Measurements from ENCODE around the gene PCBP3.

The PCBP3 gene

GRCh38 chr21:45941717-45942546 lies 298.4 kb downstream of the PCBP3 start:
- Histone ChIP-seq H3K36me3 (ENCODE audit: control insufficient read depth in 1 of 2, insufficient read depth in 2 of 2, low read length in 2 of 2) (no peaks in the 10 kb centered on the region), H3K27me3 (ENCODE audit: control insufficient read depth in 1 of 2, insufficient read depth in 2 of 2, low read length in 2 of 2) (no peaks in the 10 kb centered on the region), H3K9me3 (ENCODE audit: control insufficient read depth in 1 of 2, low read length in 2 of 2) (no peaks in the 10 kb centered on the region), H3K4me3 (ENCODE audit: low read depth in 1 of 2, low read length in 2 of 2) (no peak overlapping the region), H3K9ac (ENCODE audit: low read depth in 1 of 2, low read length in 2 of 2) (no peak overlapping the region), H3K27ac (ENCODE audit: low read depth, low read length) (no peak overlapping the region), H3K4me1 (ENCODE audit: control insufficient read depth in 1 of 2, insufficient read depth in 2 of 2, low read length in 2 of 2) (no peaks in the 10 kb centered on the region)

- Histone ChIP-seq H3K4me3 (ENCODE audit: low read depth in 1 of 2, low read length in 2 of 2) (no peak overlapping the region), H3K27ac (ENCODE audit: low read depth, low read length) (no peak overlapping the region), H3K27me3 (ENCODE audit: control insufficient read depth in 1 of 2, insufficient read depth in 2 of 2, low read length in 2 of 2) (no peaks in the 10 kb centered on the region), H3K36me3 (ENCODE audit: control insufficient read depth in 1 of 2, insufficient read depth in 2 of 2, low read length in 2 of 2) (no peaks in the 10 kb centered on the region), H3K4me1 (ENCODE audit: control insufficient read depth in 1 of 2, insufficient read depth in 2 of 2, low read length in 2 of 2) (no peaks in the 10 kb centered on the region), H3K9me3 (ENCODE audit: control insufficient read depth in 1 of 2, low read length in 2 of 2) (no peaks in the 10 kb centered on the region), H3K9ac (ENCODE audit: low read depth in 1 of 2, low read length in 2 of 2) (no peak overlapping the region)
Measured at GRCh38 chr21:45942755-45943629, 299.5 kb downstream of the PCBP3 start.

- Histone ChIP-seq H3K4me1 (ENCODE audit: control insufficient read depth in 1 of 2, insufficient read depth in 2 of 2, low read length in 2 of 2) (no peaks in the 10 kb centered on the region), H3K9ac (ENCODE audit: low read depth in 1 of 2, low read length in 2 of 2) (no peak overlapping the region), H3K27ac (ENCODE audit: low read depth, low read length) (no peak overlapping the region), H3K27me3 (ENCODE audit: control insufficient read depth in 1 of 2, insufficient read depth in 2 of 2, low read length in 2 of 2) (no peaks in the 10 kb centered on the region), H3K4me3 (ENCODE audit: low read depth in 1 of 2, low read length in 2 of 2) (no peak overlapping the region), H3K9me3 (ENCODE audit: control insufficient read depth in 1 of 2, low read length in 2 of 2) (no peaks in the 10 kb centered on the region), H3K36me3 (ENCODE audit: control insufficient read depth in 1 of 2, insufficient read depth in 2 of 2, low read length in 2 of 2) (no peaks in the 10 kb centered on the region)
Measured at GRCh38 chr21:45943630-45944540, 300.4 kb downstream of the PCBP3 start.

GRCh38 chr21:45944601-45945000 lies 301.1 kb downstream of the PCBP3 start:
- Histone ChIP-seq H3K27ac (ENCODE audit: low read depth, low read length) (no peak overlapping the region), H3K36me3 (ENCODE audit: control insufficient read depth in 1 of 2, insufficient read depth in 2 of 2, low read length in 2 of 2) (no peaks in the 10 kb centered on the region), H3K9me3 (ENCODE audit: control insufficient read depth in 1 of 2, low read length in 2 of 2) (no peaks in the 10 kb centered on the region), H3K9ac (ENCODE audit: low read depth in 1 of 2, low read length in 2 of 2) (no peak overlapping the region), H3K4me3 (ENCODE audit: low read depth in 1 of 2, low read length in 2 of 2) (no peak overlapping the region), H3K4me1 (ENCODE audit: control insufficient read depth in 1 of 2, insufficient read depth in 2 of 2, low read length in 2 of 2) (no peaks in the 10 kb centered on the region), H3K27me3 (ENCODE audit: control insufficient read depth in 1 of 2, insufficient read depth in 2 of 2, low read length in 2 of 2) (no peaks in the 10 kb centered on the region)

GRCh38 chr21:45945066-45945867 lies 301.7 kb downstream of the PCBP3 start:
- Histone ChIP-seq H3K9ac (ENCODE audit: low read depth in 1 of 2, low read length in 2 of 2) (no peak overlapping the region), H3K9me3 (ENCODE audit: control insufficient read depth in 1 of 2, low read length in 2 of 2) (no peaks in the 10 kb centered on the region), H3K36me3 (ENCODE audit: control insufficient read depth in 1 of 2, insufficient read depth in 2 of 2, low read length in 2 of 2) (no peaks in the 10 kb centered on the region), H3K27ac (ENCODE audit: low read depth, low read length) (no peak overlapping the region), H3K27me3 (ENCODE audit: control insufficient read depth in 1 of 2, insufficient read depth in 2 of 2, low read length in 2 of 2) (no peaks in the 10 kb centered on the region), H3K4me3 (ENCODE audit: low read depth in 1 of 2, low read length in 2 of 2) (no peak overlapping the region), H3K4me1 (ENCODE audit: control insufficient read depth in 1 of 2, insufficient read depth in 2 of 2, low read length in 2 of 2) (no peaks in the 10 kb centered on the region)

- no peaks in the 10 kb centered on the region for H3K27me3 ChIP-seq (ENCODE audit: control insufficient read depth in 1 of 2, insufficient read depth in 2 of 2, low read length in 2 of 2)
- H3K27ac ChIP-seq (ENCODE audit: low read depth, low read length) = no peak overlapping the region
- no peaks in the 10 kb centered on the region for H3K9me3 ChIP-seq (ENCODE audit: control insufficient read depth in 1 of 2, low read length in 2 of 2)
- no peak overlapping the region for H3K4me3 ChIP-seq (ENCODE audit: low read depth in 1 of 2, low read length in 2 of 2)
- H3K4me1 ChIP-seq (ENCODE audit: control insufficient read depth in 1 of 2, insufficient read depth in 2 of 2, low read length in 2 of 2) = no peaks in the 10 kb centered on the region
- no peaks in the 10 kb centered on the region for H3K36me3 ChIP-seq (ENCODE audit: control insufficient read depth in 1 of 2, insufficient read depth in 2 of 2, low read length in 2 of 2)
- no peak overlapping the region for H3K9ac ChIP-seq (ENCODE audit: low read depth in 1 of 2, low read length in 2 of 2)
Measured at GRCh38 chr21:45945868-45946210, 302.3 kb downstream of the PCBP3 start.

- Histone ChIP-seq H3K36me3 (ENCODE audit: control insufficient read depth in 1 of 2, insufficient read depth in 2 of 2, low read length in 2 of 2) (no peaks in the 10 kb centered on the region), H3K27me3 (ENCODE audit: control insufficient read depth in 1 of 2, insufficient read depth in 2 of 2, low read length in 2 of 2) (no peaks in the 10 kb centered on the region), H3K4me3 (ENCODE audit: low read depth in 1 of 2, low read length in 2 of 2) (no peak overlapping the region), H3K9me3 (ENCODE audit: control insufficient read depth in 1 of 2, low read length in 2 of 2) (no peaks in the 10 kb centered on the region), H3K4me1 (ENCODE audit: control insufficient read depth in 1 of 2, insufficient read depth in 2 of 2, low read length in 2 of 2) (no peaks in the 10 kb centered on the region), H3K27ac (ENCODE audit: low read depth, low read length) (no peak overlapping the region), H3K9ac (ENCODE audit: low read depth in 1 of 2, low read length in 2 of 2) (no peak overlapping the region)
Measured at GRCh38 chr21:45947296-45947695, 303.8 kb downstream of the PCBP3 start.

GRCh38 chr21:45947716-45948255 lies 304.3 kb downstream of the PCBP3 start:
- Histone ChIP-seq H3K36me3 (ENCODE audit: control insufficient read depth in 1 of 2, insufficient read depth in 2 of 2, low read length in 2 of 2) (no peaks in the 10 kb centered on the region), H3K9me3 (ENCODE audit: control insufficient read depth in 1 of 2, low read length in 2 of 2) (no peaks in the 10 kb centered on the region), H3K4me1 (ENCODE audit: control insufficient read depth in 1 of 2, insufficient read depth in 2 of 2, low read length in 2 of 2) (no peaks in the 10 kb centered on the region), H3K9ac (ENCODE audit: low read depth in 1 of 2, low read length in 2 of 2) (no peak overlapping the region), H3K27me3 (ENCODE audit: control insufficient read depth in 1 of 2, insufficient read depth in 2 of 2, low read length in 2 of 2) (no peaks in the 10 kb centered on the region), H3K27ac (ENCODE audit: low read depth, low read length) (no peak overlapping the region), H3K4me3 (ENCODE audit: low read depth in 1 of 2, low read length in 2 of 2) (no peak overlapping the region)

GRCh38 chr21:45948576-45949141 lies 305.1 kb downstream of the PCBP3 start:
- H3K4me3 ChIP-seq (ENCODE audit: low read depth in 1 of 2, low read length in 2 of 2) = no peak overlapping the region
- H3K4me1 ChIP-seq (ENCODE audit: control insufficient read depth in 1 of 2, insufficient read depth in 2 of 2, low read length in 2 of 2) = no peaks in the 10 kb centered on the region
- no peaks in the 10 kb centered on the region for H3K27me3 ChIP-seq (ENCODE audit: control insufficient read depth in 1 of 2, insufficient read depth in 2 of 2, low read length in 2 of 2)
- no peak overlapping the region for H3K9ac ChIP-seq (ENCODE audit: low read depth in 1 of 2, low read length in 2 of 2)
- no peak overlapping the region for H3K27ac ChIP-seq (ENCODE audit: low read depth, low read length)
- H3K9me3 ChIP-seq (ENCODE audit: control insufficient read depth in 1 of 2, low read length in 2 of 2) = no peaks in the 10 kb centered on the region
- H3K36me3 ChIP-seq (ENCODE audit: control insufficient read depth in 1 of 2, insufficient read depth in 2 of 2, low read length in 2 of 2) = no peaks in the 10 kb centered on the region

Measured in duodenal mucosa (tissue), 2 donors.